Ishikawa (cell line): ENCODE results near the gene SLC15A1.

Experiments used
- CEBPB ChIP-seq: IDR thresholded peaks from 2 replicates; pipeline ENCODE4 v1.6.1; 2012
- CREB1 ChIP-seq: IDR thresholded peaks from 2 replicates; pipeline ENCODE4 v1.6.1; 2012; ENCODE audit warnings: low read depth
- EGR1 ChIP-seq: IDR thresholded peaks from 2 replicates; pipeline ENCODE4 v1.6.1; 2012
- EP300 ChIP-seq: IDR thresholded peaks from 2 replicates; pipeline ENCODE4 v1.6.1; 2012; ENCODE audit warnings: borderline replicate concordance
- FOXM1 ChIP-seq: IDR thresholded peaks from 2 replicates; pipeline ENCODE4 v1.6.1; 2012; ENCODE audit warnings: low read depth, borderline replicate concordance
- MAX ChIP-seq: IDR thresholded peaks from 2 replicates; pipeline ENCODE4 v1.6.1; 2012
- NFIC ChIP-seq: IDR thresholded peaks from 2 replicates; pipeline ENCODE4 v1.6.1; 2012
- RAD21 ChIP-seq: IDR thresholded peaks from 2 replicates; pipeline ENCODE4 v1.6.1; 2012; ENCODE audit warnings: low read depth
- REST ChIP-seq: IDR thresholded peaks from 2 replicates; pipeline ENCODE4 v1.6.1; 2012; ENCODE audit warnings: low read depth, mild to moderate bottlenecking
- TAF1 ChIP-seq: IDR thresholded peaks from 2 replicates; pipeline ENCODE4 v1.6.1; 2012; ENCODE audit warnings: low read depth, mild to moderate bottlenecking
- TCF12 ChIP-seq: IDR thresholded peaks from 2 replicates; pipeline ENCODE4 v1.6.1; 2012; ENCODE audit warnings: low read depth
- TEAD4 ChIP-seq: IDR thresholded peaks from 2 replicates; pipeline ENCODE4 v1.6.1; 2012
- USF1 ChIP-seq: IDR thresholded peaks from 2 replicates; pipeline ENCODE4 v1.6.1; 2012
- YY1 ChIP-seq: IDR thresholded peaks from 2 replicates; pipeline ENCODE4 v1.6.1; 2012; ENCODE audit warnings: low read depth
- ZBTB7A ChIP-seq: IDR thresholded peaks from 2 replicates; pipeline ENCODE4 v1.6.1; 2012; ENCODE audit warnings: low read depth

The SLC15A1 gene

GRCh38 chr13:98664924-98665637 lies 87.4 kb downstream of the SLC15A1 start:
- TF ChIP-seq TEAD4 (no peak), EGR1 (no peak), EP300 (no peak), FOXM1 (no peak), USF1 (no peak), RAD21 (no peak), YY1 (no peak), NFIC (no peak), TCF12 (no peak), TAF1 (no peak), MAX (no peak), CREB1 (no peak), ZBTB7A (no peak), CEBPB (no peak), REST (no peak)

- TF ChIP-seq TCF12 (no peak), TEAD4 (no peak), MAX (no peak), NFIC (no peak), REST (no peak), ZBTB7A (no peak), CREB1 (no peak), EP300 (no peak), FOXM1 (no peak), TAF1 (no peak), YY1 (no peak), USF1 (no peak), CEBPB (no peak), EGR1 (no peak), RAD21 (no peak)
Observed at GRCh38 chr13:98664510-98664909, 88.0 kb downstream of the SLC15A1 start.

GRCh38 chr13:98664047-98664446 lies 88.4 kb downstream of the SLC15A1 start:
- TF ChIP-seq FOXM1 = no peak
- TF ChIP-seq TEAD4 = 0 out of 2 replicates have a peak, but pooled peaks have one; percentile 11
- 0 out of 2 replicates have a peak, but pooled peaks have one; percentile 37 for TF ChIP-seq TCF12
- TF ChIP-seq MAX = peak; percentile 65; the same call in 1 of the 2 replicates
- 0 out of 2 replicates have a peak, but pooled peaks have one; percentile 53 for TF ChIP-seq NFIC
- TF ChIP-seq USF1 = 0 out of 2 replicates have a peak, but pooled peaks have one; percentile 12
- TF ChIP-seq ZBTB7A = no peak
- TF ChIP-seq EGR1 = peak; percentile 86
- TF ChIP-seq REST = no peak
- no peak for TF ChIP-seq TAF1
- TF ChIP-seq RAD21 = no peak
- no peak for TF ChIP-seq CREB1
- TF ChIP-seq CEBPB = no peak
- TF ChIP-seq EP300 = peak; percentile 59; the same call in 1 of the 2 replicates
- TF ChIP-seq YY1 = peak; percentile 79
